Mucosa of rectum (tissue), 2 donors: ENCODE results near the gene AP3S2.
A peak's percentile ranks its signal among the peaks of the same experiment; 100 is the strongest.

Experiments
- H3K27ac ChIP-seq, 2 donors: one replicate each; pipeline ENCODE4 v1.7.0; 2013; ENCODE audit warnings: inconsistent platforms in 2 of 2, low read depth in 2 of 2, low read length in 2 of 2
- H3K27me3 ChIP-seq, 2 donors: one replicate each; pipeline ENCODE4 v1.7.0; 2013; ENCODE audit warnings: low read length in 2 of 2; ENCODE audit not compliant: control insufficient read depth in 2 of 2, insufficient read depth in 2 of 2
- H3K36me3 ChIP-seq, 2 donors: one replicate each; pipeline ENCODE4 v1.7.0; 2013; ENCODE audit warnings: low read length in 2 of 2; ENCODE audit not compliant: control insufficient read depth in 2 of 2, insufficient read depth in 2 of 2
- H3K4me1 ChIP-seq, 2 donors: one replicate each; pipeline ENCODE4 v1.7.0; 2013; ENCODE audit warnings: low read length in 2 of 2, mild to moderate bottlenecking in 1 of 2; ENCODE audit not compliant: control insufficient read depth in 2 of 2, insufficient read depth in 2 of 2
- H3K4me3 ChIP-seq, 2 donors: one replicate each; pipeline ENCODE4 v1.7.0; 2013; ENCODE audit warnings: low read length in 2 of 2
- H3K9ac ChIP-seq, 2 donors: one replicate each; pipeline ENCODE4 v1.7.0; 2013; ENCODE audit warnings: low read length in 2 of 2, low read depth in 1 of 2, mild to moderate bottlenecking in 1 of 2
- H3K9me3 ChIP-seq, 2 donors: one replicate each; pipeline ENCODE4 v1.7.0; 2013; ENCODE audit warnings: low read length in 2 of 2; ENCODE audit not compliant: control insufficient read depth in 2 of 2
- donor health status: healthy.
- donor health status: Normal muscosa, but diverticular disease.

The AP3S2 gene

DNA sequence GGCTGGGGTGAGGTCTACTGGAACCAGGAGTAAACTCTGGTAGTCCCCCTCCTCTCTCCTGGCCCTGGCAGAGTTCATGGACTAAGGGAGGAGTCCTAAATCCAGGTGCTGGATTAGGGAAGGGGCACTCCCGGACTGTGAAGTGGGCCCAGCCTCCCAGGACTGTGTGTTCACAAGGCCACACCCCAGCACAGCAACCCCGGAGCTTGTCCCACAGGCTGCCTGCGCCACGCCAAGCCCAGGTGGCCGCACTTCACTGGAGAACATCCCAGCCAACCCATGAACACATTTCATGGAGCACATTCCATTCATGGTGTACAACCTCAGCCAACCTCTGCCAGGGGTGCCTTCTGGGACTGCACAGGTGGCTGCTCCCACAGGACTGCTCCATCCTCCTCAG, 10.7 kb upstream of the AP3S2 start:
- Histone ChIP-seq H3K9ac (no peak overlapping the region), H3K27ac (no peak overlapping the region), H3K4me3 (no peak overlapping the region), H3K36me3 (peaks cover 39 to 49% of the 10 kb centered on the region in 2 donors), H3K9me3 (no peaks in the 10 kb centered on the region), H3K27me3 (no peaks in the 10 kb centered on the region), H3K4me1 (no peaks in the 10 kb centered on the region)

GRCh38 chr15:89903858-89904130, 10.0 kb upstream of the AP3S2 start:
- Histone ChIP-seq H3K27me3 (no peaks in the 10 kb centered on the region), H3K9me3 (no peaks in the 10 kb centered on the region), H3K9ac (no peak overlapping the region), H3K4me1 (peaks cover 0 to 4% of the 10 kb centered on the region in 2 donors), H3K36me3 (peaks cover 35 to 47% of the 10 kb centered on the region in 2 donors), H3K27ac (no peak overlapping the region), H3K4me3 (no peak overlapping the region)

DNA sequence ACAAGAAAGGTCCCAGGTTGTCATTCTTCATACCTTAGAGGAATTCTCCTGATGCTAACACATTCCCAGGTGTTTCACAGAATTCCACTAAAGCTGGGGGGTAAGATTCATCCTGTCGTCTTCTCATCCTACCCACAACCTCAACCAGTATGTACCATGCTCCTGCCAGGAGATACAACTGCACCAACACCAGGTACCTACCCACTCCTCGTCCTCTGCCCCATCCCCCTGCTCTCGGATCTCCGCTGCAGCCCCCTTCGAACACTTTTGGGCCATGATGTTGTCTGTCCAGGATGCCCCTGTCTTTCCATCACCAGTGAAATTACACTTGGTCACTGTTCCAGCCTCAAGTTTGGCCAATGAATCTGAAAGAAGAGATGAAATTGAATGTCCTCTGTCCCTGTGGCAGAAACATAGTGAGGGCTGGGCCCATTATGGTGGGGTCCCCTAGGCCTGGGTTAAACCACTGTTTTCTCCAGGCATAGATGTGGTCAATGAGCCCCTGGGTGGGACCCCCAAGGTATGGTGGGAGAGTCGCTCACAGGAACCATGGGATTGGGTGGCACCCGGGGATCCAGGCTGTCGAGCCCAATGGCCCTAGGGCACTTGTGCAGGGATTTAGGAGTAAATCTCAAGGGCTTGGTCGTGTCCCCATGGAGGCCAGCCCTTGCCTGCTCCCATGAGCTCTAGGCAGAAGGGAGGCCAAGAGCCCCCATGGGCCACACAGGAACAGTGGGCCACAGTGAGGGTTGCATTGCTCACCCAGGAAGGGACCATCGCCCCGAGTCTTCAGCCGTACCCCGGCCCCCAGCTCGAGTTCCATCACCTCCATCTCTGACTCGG, 9.4 kb upstream of the AP3S2 start:
- no peak overlapping the region for H3K27ac ChIP-seq
- H3K9me3 ChIP-seq, result no peaks in the 10 kb centered on the region
- no peaks in the 10 kb centered on the region for H3K27me3 ChIP-seq
- peaks cover 0 to 6% of the 10 kb centered on the region in 2 donors for H3K4me1 ChIP-seq
- H3K36me3 ChIP-seq, result peaks cover 35 to 47% of the 10 kb centered on the region in 2 donors
- no peak overlapping the region for H3K4me3 ChIP-seq
- no peak overlapping the region for H3K9ac ChIP-seq

GRCh38 chr15:89900849-89901248, 7.1 kb upstream of the AP3S2 start:
- Histone ChIP-seq H3K4me1 (peaks cover 0 to 6% of the 10 kb centered on the region in 2 donors), H3K36me3 (peaks cover 26 to 33% of the 10 kb centered on the region in 2 donors), H3K9ac (no peak overlapping the region), H3K27ac (no peak overlapping the region), H3K27me3 (no peaks in the 10 kb centered on the region), H3K4me3 (no peak overlapping the region), H3K9me3 (no peaks in the 10 kb centered on the region)

- H3K9me3 ChIP-seq, result no peaks in the 10 kb centered on the region
- peak overlapping the region in 1 of 2 donors; percentile 13 for H3K27ac ChIP-seq
- peaks cover 0 to 10% of the 10 kb centered on the region in 2 donors for H3K4me1 ChIP-seq
- H3K4me3 ChIP-seq, result no peak overlapping the region
- peaks cover 25 to 33% of the 10 kb centered on the region in 2 donors for H3K36me3 ChIP-seq
- H3K9ac ChIP-seq, result no peak overlapping the region
- H3K27me3 ChIP-seq, result no peaks in the 10 kb centered on the region
These were observed 6.3 kb upstream of the AP3S2 start for GRCh38 chr15:89899951-89900567.

- no peaks in the 10 kb centered on the region for H3K9me3 ChIP-seq
- H3K4me3 ChIP-seq, result no peak overlapping the region
- no peak overlapping the region for H3K9ac ChIP-seq
- peak overlapping the region in 1 of 2 donors; percentile 13 for H3K27ac ChIP-seq
- H3K27me3 ChIP-seq, result no peaks in the 10 kb centered on the region
- H3K36me3 ChIP-seq, result peaks cover 23 to 29% of the 10 kb centered on the region in 2 donors
- H3K4me1 ChIP-seq, result peaks cover 0 to 10% of the 10 kb centered on the region in 2 donors
These were observed 5.6 kb upstream of the AP3S2 start for GRCh38 chr15:89899295-89899945.

- Histone ChIP-seq H3K9ac (no peak overlapping the region), H3K27ac (no peak overlapping the region), H3K36me3 (peaks cover 20 to 29% of the 10 kb centered on the region in 2 donors), H3K27me3 (no peaks in the 10 kb centered on the region), H3K4me3 (no peak overlapping the region), H3K9me3 (no peaks in the 10 kb centered on the region), H3K4me1 (peaks cover 0 to 13% of the 10 kb centered on the region in 2 donors)
These were observed 5.0 kb upstream of the AP3S2 start for GRCh38 chr15:89898614-89899294.

GRCh38 chr15:89898146-89898545, 4.4 kb upstream of the AP3S2 start:
- Histone ChIP-seq H3K9ac (no peak overlapping the region), H3K36me3 (peaks cover 14 to 25% of the 10 kb centered on the region in 2 donors), H3K9me3 (no peaks in the 10 kb centered on the region), H3K4me1 (peaks cover under 1 to 17% of the 10 kb centered on the region in 2 donors), H3K27ac (no peak overlapping the region), H3K27me3 (no peaks in the 10 kb centered on the region), H3K4me3 (no peak overlapping the region)

- H3K9me3 ChIP-seq, result no peaks in the 10 kb centered on the region
- peak overlapping the region; percentile 90 to 94 for H3K27ac ChIP-seq
- peak overlapping the region; percentile 90 to 96 for H3K9ac ChIP-seq
- H3K4me1 ChIP-seq, result peaks cover 3 to 15% of the 10 kb centered on the region in 2 donors
- no peaks in the 10 kb centered on the region for H3K27me3 ChIP-seq
- peak overlapping the region; percentile 91 to 95 for H3K4me3 ChIP-seq
- H3K36me3 ChIP-seq, result peaks cover 6 to 9% of the 10 kb centered on the region in 2 donors
These were observed 767 bp downstream of the AP3S2 start for GRCh38 chr15:89893027-89893426.
